NCI-H82 treated with DMSO at 0.1 percent for 48 hours (cell line): ENCODE measurements around the gene CYFIP2.

ENCODE experiments used
- DNase-seq: peaks from one replicate; lab custom pipeline; 2025; ENCODE audit not compliant: unreplicated experiment; lab: John Stamatoyannopoulos, UW

The CYFIP2 gene

DNA sequence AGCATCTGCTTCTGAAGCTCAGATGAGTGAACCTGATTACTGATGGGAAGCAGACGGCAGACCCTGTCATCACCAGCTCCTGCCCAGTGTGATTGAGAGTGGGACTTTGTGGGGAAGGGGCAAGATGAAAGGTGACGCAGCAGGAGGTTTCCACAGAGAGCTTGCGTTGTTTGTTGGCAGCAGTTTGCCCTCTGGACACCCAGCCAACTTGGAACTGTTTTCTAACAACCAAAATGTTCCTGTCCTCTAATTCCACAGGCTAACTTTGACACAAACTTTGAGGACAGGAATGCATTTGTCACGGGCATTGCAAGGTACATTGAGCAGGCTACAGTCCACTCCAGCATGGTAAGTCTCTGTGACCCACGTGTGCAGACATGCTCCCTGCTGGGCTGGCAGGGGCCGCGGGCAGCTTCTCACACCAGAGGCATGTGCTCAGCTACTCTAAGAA is 20.9 kb downstream of the CYFIP2 start:
- DNase-seq, result no peak

DNA sequence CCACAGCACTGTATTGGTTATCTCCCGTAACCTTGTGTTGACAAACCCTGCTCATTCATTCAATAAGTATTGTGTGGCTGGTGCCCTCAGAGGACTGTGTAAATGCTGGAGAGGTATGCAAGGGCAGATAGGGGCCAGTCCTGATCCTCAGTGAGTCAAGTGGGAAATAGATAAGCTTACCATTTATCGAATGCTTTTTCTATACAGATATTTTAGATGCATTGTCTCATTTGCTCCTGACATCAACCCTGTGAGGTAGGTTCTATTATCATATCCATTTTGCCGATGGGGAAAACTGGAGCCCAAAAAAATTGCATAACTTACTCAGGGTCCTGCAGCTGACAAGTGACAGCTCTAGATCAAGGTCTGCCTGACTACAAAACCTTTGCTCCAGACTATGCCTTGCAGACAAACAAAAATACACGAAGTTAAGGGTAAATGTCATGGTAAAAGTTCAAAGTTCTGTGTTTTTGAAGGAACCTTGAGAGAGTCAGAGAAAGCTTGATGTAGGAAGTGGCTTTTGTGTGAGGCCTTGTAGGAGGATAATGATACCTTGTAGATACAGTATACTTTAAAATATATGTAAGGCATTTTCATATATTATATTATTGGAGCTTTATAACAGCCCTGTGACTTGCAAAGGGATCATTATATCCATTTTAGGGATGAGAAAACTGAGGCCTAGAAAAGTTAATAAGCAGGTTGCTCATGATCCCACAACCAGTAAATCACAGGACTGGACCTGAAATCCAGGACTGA is 22.7 kb downstream of the CYFIP2 start:
- no peak for DNase-seq

DNA sequence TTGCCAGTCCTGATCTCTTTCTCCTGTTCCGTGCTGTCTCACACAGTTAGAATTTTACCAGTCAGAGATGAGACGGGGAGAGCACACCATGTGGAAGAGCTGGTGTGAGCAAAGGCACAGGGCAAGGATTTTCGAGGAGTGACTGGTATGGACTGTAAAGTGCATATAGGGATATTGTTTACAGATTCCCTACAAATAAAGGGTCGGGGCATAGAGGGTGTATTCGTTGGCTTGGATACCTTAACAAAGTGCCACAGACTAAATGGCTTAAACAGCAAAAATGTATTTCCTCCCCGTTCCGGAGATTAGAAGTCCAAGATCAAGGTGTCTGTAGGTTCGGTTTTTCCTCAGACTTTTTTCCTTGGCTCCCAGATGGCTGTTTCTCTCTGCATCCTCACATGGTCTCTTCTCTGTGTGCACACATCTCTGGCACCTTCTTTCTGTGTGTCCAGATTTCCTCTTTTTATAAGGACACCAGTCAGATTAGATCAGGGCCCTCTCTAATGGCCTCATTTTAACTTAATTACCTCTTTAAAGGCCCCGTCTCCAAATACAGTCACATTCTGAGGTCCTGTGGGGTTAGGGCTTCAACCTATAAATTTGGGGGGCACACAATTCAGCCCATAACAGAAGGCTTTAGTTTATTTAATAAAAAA is 23.4 kb downstream of the CYFIP2 start:
- no peak for DNase-seq

DNA sequence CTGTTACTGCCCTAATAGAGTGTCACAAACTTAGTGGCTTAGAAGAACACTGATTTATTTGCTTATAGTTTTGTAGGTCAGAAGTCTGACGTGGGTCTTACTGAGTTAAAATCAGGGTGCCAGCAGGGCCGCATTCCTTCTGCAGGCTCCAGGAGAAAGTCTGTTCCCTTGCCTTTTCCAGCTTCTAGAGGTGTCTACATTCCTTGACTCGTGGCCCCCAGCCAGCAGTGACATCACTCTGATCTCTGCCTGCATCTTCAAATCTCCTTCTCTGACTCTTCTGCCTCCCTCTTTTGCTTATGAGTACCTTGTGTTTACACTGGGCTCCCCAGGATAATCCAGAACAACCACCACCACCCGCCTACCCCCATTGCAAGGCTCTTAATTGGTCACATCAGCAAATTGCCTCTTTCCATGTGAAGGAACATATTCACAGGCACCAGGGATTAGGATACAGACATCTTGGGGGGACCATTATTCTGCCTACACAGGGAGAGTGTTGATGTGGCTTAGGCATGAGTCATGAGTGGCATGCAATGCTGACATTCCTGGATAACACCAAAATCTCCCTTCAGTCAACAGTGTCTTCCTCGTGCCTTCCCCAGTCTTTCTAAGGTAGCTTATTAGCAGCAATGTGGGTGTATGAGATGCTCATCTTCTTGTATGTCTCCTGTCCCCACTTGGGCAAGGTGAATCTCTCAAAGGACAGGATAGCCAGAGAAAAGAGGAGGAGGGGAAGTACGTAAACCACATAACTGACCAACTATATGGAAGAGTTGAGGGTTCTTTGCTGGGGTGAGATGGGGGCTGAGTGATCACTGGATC is 24.4 kb downstream of the CYFIP2 start:
- DNase-seq, result no peak

DNA sequence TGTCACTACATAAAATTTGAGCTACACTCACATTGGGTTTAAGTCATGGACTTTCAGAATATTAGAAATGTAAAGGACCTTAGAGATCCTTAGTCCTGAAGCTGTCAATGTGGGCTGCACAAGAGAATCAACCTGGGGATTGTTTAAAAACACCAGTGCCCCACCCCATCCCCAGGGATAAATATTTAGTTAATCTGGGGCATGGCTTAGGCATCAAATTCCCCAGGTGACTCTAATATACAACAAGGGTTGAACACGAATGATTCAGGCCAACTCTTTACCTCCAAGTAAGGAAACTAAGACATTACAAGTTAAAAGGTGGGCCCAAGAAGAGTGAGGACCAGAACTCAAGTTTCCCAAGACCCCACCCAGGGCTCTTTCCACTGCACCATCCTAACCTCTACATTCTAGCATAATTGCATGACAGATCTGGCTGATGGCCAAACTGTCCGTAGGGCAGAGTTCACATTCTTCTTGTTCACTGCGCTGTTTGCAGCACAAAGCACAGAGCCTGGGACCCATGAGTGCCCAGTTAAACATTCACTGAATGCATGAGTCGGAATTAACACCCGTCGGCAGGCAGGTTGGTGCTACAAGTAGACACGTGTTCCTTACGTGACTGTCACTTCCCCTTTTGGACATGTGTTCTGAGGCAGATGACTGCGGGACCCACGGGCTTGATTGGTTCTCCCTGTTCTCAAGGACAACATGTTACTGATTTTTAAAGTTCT is 25.2 kb downstream of the CYFIP2 start:
- no peak for DNase-seq

DNA sequence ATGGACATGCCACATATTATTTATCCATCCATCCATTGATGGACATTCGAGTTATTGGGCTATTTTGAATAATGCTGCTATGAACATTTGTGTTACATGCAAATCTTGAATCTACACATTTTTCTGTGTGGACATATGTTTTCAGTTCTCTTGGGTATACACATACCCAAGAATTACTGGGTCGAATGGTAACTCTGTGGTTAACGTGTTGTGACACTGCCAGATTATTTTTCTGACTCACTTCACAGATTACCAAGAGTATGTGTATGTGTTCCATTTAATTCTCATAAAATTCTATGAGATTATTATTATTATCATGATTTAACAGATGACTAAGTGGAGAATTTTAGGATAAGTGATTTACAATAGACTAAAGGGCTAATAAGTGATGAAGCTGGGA is 26.7 kb downstream of the CYFIP2 start:
- no peak for DNase-seq

DNA sequence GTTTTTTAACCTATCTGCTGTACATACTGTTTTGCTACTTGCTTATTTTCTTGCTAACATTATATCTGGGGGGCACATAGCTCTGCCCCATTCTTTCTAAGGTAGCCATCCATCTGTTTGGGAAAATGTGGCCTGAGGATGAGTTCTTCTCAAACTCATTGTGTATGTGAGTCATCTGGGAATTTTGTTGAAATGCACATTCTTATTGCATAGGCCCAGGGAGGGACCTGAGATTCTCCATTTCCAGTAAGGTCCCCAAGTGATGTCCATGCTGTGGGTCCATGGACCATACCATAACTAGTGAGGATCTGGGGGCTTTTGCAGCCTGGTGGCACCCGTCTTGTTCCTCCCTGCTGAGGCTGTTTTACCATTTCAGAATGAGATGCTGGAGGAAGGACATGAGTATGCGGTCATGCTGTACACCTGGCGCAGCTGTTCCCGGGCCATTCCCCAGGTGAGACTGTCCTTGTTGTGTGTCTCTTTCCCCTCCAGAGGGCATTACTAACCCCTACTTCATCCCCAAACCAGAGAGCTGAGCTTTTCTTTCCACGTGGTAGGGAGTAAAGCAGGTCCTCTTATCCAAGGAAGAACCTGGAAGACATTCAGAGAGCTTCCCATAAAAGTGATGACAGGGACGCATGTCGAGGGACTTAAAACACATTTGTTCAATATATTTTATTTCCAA is 28.6 kb downstream of the CYFIP2 start:
- DNase-seq, result no peak

DNA sequence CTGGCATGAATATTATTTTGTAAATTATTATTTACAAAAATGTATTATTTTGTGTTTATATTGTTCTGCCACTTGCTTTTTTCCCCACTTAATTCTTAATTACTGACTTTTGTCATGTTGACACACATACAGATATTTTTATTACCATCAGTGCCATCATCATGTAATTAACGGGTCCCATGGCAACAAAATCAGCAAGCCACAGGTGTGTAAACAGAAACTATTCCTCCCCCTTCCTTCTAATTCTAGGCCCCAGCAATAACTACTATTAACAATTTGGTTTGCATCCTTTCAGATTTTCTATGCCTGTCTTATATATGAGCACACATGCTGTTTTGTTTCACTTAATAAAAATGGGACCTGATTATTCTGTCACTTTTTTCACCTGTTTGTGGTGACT is 29.3 kb downstream of the CYFIP2 start:
- no peak for DNase-seq

DNA sequence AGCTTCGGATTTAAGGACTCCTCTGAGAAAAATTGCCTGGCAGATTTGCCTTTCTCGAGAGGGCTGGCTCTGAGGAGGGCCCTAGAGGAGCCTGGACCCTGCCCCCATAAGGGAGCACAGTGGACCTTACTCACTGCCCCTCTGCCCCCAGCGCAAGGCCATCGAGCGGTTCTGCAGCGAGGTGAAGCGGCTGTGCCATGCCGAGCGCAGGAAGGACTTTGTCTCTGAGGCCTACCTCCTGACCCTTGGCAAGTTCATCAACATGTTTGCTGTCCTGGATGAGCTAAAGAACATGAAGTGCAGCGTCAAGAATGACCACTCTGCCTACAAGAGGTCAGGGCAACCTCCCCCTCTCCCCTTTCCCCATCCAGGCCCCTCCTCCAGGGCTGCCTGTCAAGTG is 34.6 kb downstream of the CYFIP2 start:
- DNase-seq, result no peak

DNA sequence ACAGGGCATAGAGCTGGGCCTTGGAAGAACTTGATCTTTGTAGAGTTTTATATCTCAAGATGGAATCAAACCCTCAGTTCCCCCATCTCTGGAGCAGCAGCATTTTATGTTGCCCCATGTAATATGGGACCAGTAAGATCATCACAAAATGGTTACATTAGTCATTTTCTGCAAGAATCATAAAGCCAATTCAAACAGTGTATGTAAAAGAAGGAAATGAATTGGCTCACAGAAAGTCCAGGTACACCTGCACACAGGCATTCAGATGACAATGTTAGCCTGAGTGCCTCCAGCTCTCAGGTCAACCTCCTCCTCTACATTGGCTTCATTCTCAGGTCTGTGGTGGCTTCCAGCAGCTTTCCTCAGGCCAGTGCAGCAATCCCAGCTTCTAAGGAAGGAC is 35.1 kb downstream of the CYFIP2 start:
- no peak for DNase-seq

DNA sequence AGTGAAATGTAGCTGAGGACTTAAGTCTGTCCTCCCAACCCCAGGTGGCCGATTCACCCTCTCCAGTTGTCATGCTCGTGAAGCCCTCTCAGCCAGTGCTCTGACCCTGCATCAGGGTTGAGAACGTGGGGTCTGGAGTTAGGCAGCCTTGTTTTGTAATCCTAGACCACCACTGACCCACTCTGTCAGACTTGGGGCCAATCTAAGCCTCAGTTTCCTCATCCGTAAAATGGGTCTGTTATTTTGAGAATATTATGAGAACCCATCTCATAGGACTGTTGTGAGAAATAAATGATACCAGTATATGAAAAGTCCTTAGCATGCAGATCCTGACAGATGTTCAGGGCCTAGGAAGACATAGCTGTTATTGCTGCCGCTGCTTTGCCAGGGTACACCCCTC is 37.1 kb downstream of the CYFIP2 start:
- no peak for DNase-seq

DNA sequence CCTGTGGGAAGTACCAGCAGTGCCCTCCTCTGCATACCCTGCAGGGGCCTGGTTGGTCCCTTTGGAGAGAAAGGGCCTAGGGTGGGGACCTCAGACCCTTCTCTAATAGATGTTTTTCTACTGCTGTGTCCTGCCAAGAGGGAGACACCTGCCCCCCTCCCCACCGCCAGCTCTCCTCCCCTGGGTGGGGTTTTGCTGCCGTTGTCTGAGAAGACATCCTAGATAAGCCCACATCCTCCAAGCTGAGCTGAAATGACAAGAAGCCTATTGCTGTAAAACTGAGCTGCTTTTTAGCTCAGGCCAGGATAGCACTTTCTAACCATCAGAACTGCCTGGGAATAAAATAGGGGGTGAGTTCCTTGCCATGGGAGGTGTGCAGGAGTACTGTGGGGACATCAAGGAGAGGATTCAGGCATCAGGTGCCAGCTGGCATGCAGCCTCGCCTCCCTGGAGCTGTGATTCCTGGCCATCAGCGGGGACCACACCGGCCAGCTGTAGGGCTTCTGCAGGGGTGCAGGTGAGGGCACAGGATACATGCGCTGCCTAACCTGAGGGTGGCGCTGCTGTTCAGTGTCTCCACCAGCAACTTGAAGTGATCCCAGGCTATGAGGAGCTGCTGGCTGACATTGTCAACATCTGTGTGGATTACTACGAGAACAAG is 37.9 kb downstream of the CYFIP2 start:
- DNase-seq, result no peak

DNA sequence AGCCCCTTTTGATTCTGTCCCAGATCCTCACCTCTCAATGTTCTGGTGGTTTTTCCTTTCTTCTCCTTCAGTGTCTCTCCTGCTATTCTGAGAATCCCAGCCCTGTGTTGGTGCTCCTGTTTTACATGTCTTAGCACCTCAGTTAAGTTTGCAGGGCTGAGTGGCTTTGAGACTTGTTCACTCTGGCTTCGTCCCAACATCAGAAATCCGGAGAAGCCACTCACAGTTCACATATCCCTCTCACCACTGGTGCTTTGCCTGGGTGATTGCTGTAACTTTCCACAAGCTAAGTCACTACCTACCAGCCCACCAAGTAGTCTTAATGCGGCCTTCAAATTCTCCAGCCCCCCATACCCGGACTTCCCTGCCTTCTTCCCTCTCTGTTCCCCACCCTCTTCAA is 40.2 kb downstream of the CYFIP2 start:
- DNase-seq, result no peak

DNA sequence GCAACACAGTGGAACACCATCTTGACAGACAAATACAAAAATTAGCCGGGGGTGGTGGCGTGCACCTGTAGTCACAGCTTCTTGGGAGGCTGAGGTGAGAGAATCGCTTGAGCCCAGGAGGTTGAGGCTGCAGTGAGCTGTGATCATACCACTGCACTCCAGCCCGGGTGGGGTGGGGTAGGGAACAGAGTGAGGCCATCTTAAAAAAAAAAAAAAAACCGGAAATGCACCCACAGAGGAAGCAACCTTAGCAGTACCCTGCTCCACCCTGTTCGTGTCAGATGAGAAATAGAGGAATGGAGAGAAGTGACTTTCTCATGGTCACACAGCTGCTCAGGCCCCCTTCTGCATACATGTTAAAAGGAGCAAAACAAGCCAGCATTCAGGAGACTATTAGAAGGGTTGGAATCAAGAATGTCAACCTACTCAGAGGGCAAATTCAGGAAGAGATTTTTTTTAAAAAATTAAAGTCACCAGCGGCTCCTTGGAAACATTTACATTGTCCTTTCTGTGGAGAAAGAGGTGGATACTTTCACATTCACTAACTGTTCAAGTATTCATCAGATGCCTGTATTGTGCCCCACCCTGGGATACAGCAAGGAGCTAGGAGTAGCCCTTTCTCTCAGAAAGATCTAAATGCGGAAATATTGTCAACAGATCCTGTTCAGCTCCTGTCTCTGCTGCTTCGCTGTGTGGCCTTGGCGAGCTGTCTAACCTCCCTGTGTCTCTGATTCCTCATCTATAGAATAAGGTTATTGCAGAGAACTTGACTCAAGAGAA is 41.0 kb downstream of the CYFIP2 start:
- no peak for DNase-seq

DNA sequence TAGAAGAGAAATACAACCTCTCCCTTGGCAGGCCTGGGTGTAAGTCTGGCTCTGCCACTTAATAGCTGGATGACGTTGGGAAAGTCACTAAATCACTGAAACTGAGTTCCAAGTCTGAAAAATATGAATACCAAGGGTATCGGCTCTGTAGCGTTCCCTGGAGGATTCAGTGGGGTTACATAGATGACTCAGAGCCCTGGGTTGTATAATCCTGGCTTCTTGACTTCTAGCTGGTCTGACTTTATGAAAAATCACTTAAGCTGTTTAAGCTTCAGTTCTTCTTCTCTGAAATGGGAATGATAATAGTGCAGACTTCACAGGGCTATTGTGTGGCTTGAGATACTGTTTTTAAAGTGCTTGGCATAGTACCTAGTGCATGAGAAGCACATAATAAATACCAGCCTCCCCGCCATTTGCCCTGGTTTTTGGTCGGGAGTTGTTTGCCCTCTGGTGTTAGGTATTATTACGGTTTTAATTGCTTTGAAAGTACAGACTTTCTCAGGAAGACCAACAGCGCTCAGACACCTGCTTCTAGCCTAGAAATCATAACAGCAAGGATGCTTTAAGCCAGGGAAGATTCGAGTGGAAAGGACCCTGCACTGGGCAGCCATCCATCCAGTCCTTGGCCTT is 43.0 kb downstream of the CYFIP2 start:
- no peak for DNase-seq

DNA sequence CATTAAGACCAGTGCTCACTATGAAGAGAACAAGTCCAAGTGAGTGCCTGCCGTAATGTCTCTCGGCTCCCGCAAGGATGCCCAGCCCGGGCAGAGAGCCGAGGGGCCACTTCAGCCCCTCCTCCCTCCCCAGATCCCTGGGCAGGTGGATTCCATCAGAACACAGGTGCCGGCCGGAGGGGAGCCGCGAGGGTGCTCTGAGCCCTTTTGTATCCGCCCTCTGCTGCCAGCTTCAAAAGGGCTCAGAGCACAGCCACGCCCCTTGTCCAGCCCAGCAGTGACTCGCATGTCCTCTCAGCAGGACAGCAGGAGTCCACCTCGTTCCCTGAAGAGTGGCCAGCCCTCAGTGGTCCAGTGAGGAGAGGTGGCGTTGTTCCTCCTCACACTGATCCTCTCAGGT is 43.9 kb downstream of the CYFIP2 start:
- no peak for DNase-seq

DNA sequence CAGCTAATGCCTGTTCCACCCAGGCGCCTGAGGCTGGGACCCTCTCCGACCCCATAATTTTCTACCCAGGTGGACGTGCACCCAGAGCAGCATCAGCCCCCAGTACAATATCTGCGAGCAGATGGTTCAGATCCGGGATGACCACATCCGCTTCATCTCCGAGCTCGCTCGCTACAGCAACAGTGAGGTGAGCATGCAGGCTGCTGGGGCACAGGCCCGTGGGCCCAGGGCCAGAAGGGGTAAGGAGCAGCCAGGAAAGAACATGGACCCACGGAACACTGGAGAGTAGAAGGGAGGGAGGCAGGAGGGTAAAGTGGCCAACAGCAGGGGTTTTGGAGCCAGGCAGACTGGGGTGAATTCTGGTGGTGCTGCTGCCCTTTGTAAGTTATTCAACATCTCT is 45.7 kb downstream of the CYFIP2 start:
- DNase-seq, result no peak

DNA sequence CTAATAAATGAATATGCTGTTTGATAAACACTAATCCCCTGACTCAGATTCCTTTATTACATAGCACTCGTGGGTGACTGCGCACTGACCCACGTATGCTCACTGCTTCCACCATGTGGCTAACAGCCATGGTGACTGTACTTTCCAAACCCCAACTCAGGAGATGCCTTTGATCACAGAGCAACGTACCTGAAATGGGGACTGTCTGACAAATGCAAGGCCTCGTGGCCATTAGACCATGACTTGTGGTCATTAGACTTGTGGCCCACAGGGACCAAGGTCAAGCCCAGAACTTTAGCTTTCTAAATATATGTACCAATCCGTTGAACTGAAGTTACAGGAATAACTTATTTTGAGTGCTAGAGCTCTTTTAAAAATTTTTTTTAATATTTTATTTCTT is 46.6 kb downstream of the CYFIP2 start:
- peak; percentile 11 for DNase-seq

DNA sequence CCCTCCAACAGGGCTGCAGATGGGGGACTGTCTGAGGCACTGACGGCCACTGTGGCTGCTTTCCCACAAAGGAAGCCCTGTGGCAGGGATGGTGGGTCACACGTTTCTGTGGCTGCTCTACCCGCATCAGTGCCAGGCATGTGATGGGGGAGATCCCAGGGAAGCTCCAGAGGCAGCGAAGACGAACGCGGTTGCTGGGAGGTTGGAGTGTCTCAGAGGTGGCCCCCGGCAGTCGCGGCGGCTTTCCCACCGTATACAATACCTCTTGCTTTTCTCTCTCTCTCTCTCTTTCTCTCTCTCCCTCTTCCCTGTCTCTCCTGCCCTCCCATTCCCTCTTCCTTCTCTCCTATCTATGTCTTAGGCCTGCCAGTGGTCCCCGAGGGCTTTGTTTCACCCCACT is 56.7 kb downstream of the CYFIP2 start:
- no peak for DNase-seq
